ENCODE results near the gene FBXL22. TPM values are rescaled to one million over a fixed set of nuclear protein-coding genes. Genes with fewer than 3 reads are reported as not detected.
A peak's percentile ranks its signal among the peaks of the same experiment; 100 is the strongest.

Gene FBXL22
- total RNA-seq, 2 donors from 2014 or later: 0.29 to 0.90 TPM

DNA sequence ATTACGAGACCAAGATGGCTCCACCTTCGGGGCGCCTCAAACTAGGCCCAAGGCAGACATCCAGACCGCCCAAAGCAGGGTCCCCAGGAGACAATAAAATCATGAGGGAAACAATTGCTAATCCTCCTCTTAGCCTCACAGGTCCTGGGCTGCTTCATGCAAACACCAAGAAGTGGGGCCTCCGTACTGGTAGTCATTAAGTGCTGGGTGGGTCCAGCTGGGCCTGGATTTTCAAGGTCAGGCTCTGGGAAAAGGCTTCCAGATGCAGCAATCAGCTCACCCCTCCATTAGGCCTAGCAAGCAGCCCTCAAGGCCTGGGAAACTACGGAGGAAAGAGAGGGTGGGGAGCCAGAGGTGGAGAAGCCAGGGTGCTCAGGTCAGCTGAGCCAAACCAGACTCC, 634 bp downstream of the FBXL22 start:
- 95 to 98% methylated on average over 5 to 6 of the region's 6 CpGs for WGBS, 2 experiments (ENCODE audit: insufficient coverage in 1 of 2, insufficient read length in 1 of 2)
- TF ChIP-seq, protein P1, sequence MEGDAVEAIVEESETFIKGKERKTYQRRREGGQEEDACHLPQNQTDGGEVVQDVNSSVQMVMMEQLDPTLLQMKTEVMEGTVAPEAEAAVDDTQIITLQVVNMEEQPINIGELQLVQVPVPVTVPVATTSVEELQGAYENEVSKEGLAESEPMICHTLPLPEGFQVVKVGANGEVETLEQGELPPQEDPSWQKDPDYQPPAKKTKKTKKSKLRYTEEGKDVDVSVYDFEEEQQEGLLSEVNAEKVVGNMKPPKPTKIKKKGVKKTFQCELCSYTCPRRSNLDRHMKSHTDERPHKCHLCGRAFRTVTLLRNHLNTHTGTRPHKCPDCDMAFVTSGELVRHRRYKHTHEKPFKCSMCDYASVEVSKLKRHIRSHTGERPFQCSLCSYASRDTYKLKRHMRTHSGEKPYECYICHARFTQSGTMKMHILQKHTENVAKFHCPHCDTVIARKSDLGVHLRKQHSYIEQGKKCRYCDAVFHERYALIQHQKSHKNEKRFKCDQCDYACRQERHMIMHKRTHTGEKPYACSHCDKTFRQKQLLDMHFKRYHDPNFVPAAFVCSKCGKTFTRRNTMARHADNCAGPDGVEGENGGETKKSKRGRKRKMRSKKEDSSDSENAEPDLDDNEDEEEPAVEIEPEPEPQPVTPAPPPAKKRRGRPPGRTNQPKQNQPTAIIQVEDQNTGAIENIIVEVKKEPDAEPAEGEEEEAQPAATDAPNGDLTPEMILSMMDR (conservative IDR thresholded peaks at IDR 0.05): no peak
- H3K4me3 Mint-ChIP-seq: no peak overlapping the region
- Histone ChIP-seq H3K4me3 (ENCODE audit: low read length) (no peak overlapping the region), H3K9me3 (ENCODE audit: control insufficient read depth, low read length) (no peaks in the 10 kb centered on the region), H3K36me3 (ENCODE audit: control insufficient read depth, insufficient read depth, low read length) (peaks cover 16% of the 10 kb centered on the region), H3K27me3 (ENCODE audit: control insufficient read depth, insufficient read depth, low read length, poor library complexity, severe bottlenecking) (peaks cover 11% of the 10 kb centered on the region), H3K9ac (ENCODE audit: extremely low read depth, low read length, poor library complexity, severe bottlenecking) (no peak overlapping the region), H3K4me1 (ENCODE audit: control insufficient read depth, insufficient read depth, low read length) (peaks cover 11% of the 10 kb centered on the region), H3K27ac (ENCODE audit: low read depth, low read length) (no peak overlapping the region)
- peaks cover 14% of the 10 kb centered on the region for H3K27me3 Mint-ChIP-seq (ENCODE audit: insufficient read depth)
- DNase-seq: no peak
- peaks cover 54% of the 10 kb centered on the region for H3K4me1 Mint-ChIP-seq
- H3K27ac Mint-ChIP-seq: no peak overlapping the region
- H3K36me3 Mint-ChIP-seq (ENCODE audit: low read depth): peaks cover 13% of the 10 kb centered on the region
- H3K9me3 Mint-ChIP-seq: no peaks in the 10 kb centered on the region

GRCh38 chr15:63598473-63599400, 1.6 kb downstream of the FBXL22 start:
- Histone ChIP-seq H3K9ac (ENCODE audit: extremely low read depth, low read length, poor library complexity, severe bottlenecking) (no peak overlapping the region), H3K27me3 (ENCODE audit: control insufficient read depth, insufficient read depth, low read length, poor library complexity, severe bottlenecking) (peaks cover 11% of the 10 kb centered on the region), H3K36me3 (ENCODE audit: control insufficient read depth, insufficient read depth, low read length) (peaks cover 7% of the 10 kb centered on the region), H3K27ac (ENCODE audit: low read depth, low read length) (no peak overlapping the region), H3K4me1 (ENCODE audit: control insufficient read depth, insufficient read depth, low read length) (peaks cover 11% of the 10 kb centered on the region), H3K4me3 (ENCODE audit: low read length) (no peak overlapping the region), H3K9me3 (ENCODE audit: control insufficient read depth, low read length) (no peaks in the 10 kb centered on the region)
- Mint-ChIP-seq H3K9me3 (no peaks in the 10 kb centered on the region), H3K36me3 (ENCODE audit: low read depth) (peaks cover 4% of the 10 kb centered on the region), H3K4me1 (peaks cover 54% of the 10 kb centered on the region), H3K27ac (no peak overlapping the region), H3K4me3 (no peak overlapping the region), H3K27me3 (ENCODE audit: insufficient read depth) (peaks cover 16% of the 10 kb centered on the region)
- 87 to 90% methylated on average over 10 to 12 of the region's 12 CpGs for WGBS, 2 experiments (ENCODE audit: insufficient coverage in 1 of 2, insufficient read length in 1 of 2)
- TF ChIP-seq, protein P1 (conservative IDR thresholded peaks at IDR 0.05): no peak
- no peak for DNase-seq

GRCh38 chr15:63599401-63600000, 2.3 kb downstream of the FBXL22 start:
- peaks cover 51% of the 10 kb centered on the region for H3K4me1 Mint-ChIP-seq
- H3K36me3 Mint-ChIP-seq (ENCODE audit: low read depth): no peaks in the 10 kb centered on the region
- no peak overlapping the region for H3K9ac ChIP-seq (ENCODE audit: extremely low read depth, low read length, poor library complexity, severe bottlenecking)
- H3K27me3 Mint-ChIP-seq (ENCODE audit: insufficient read depth): peaks cover 16% of the 10 kb centered on the region
- no peak overlapping the region for H3K4me3 ChIP-seq (ENCODE audit: low read length)
- H3K36me3 ChIP-seq (ENCODE audit: control insufficient read depth, insufficient read depth, low read length): peaks cover under 1% of the 10 kb centered on the region
- H3K27ac ChIP-seq (ENCODE audit: low read depth, low read length): no peak overlapping the region
- peak; percentile 84 for DNase-seq
- H3K4me3 Mint-ChIP-seq: peak overlapping the region; percentile 72
- 56 to 74% methylated on average over 7 to 19 of the region's 19 CpGs for WGBS, 2 experiments (ENCODE audit: insufficient coverage in 1 of 2, insufficient read length in 1 of 2)
- TF ChIP-seq, protein P1 (conservative IDR thresholded peaks at IDR 0.05): peak; percentile 69
- H3K9me3 Mint-ChIP-seq: no peaks in the 10 kb centered on the region
- peak overlapping the region; percentile 74 for H3K27ac Mint-ChIP-seq
- H3K9me3 ChIP-seq (ENCODE audit: control insufficient read depth, low read length): no peaks in the 10 kb centered on the region
- peaks cover 11% of the 10 kb centered on the region for H3K27me3 ChIP-seq (ENCODE audit: control insufficient read depth, insufficient read depth, low read length, poor library complexity, severe bottlenecking)
- H3K4me1 ChIP-seq (ENCODE audit: control insufficient read depth, insufficient read depth, low read length): peaks cover 11% of the 10 kb centered on the region

Measured in endodermal cell (in vitro differentiated cells).